Measurements from ENCODE around the gene INAFM2. TPM values are rescaled to one million over a fixed set of nuclear protein-coding genes. Genes with fewer than 3 reads are reported as not detected.

INAFM2 gene
- total and polyA plus RNA-seq, 4 donors = 3.3 to 5.7 (median 4.4) TPM

DNA sequence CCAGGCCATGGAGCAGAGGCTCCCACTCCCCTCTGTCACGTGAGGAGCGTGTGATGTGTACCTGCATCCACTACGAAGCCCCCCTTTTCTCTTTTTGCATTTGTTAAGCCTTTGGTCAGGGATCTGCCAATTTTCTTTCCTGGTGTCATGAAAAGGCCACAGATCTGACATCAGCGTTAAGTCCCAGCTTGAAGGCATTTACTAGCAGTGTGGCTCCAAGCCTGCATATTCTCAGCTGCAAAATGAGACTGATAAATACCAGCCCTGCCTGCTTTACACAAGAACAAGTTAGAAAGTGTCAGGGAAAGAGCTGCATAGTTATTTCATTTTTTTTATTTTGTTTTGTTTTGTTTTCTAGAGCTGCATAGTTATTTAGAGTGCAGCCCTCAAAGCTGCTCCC, 38.3 kb upstream of the INAFM2 start:
- H3K27me3 ChIP-seq (ENCODE audit: control insufficient read depth in 4 of 4, insufficient read depth in 4 of 4, low read length in 3 of 4) = peaks cover 0 to 8% (median 2%) of the 10 kb centered on the region in 4 donors
- TF ChIP-seq SP1 (IDR thresholded peaks at IDR 0.05) (no peak), RXRA (IDR thresholded peaks at IDR 0.05) (no peak), NR2F2 (IDR thresholded peaks at IDR 0.05) (no peak), HNF4A (conservative IDR thresholded peaks at IDR 0.05) (no peak), RAD21 (IDR thresholded peaks at IDR 0.05) (no peak)
- TF ChIP-seq, protein P1, sequence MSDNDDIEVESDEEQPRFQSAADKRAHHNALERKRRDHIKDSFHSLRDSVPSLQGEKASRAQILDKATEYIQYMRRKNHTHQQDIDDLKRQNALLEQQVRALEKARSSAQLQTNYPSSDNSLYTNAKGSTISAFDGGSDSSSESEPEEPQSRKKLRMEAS (IDR thresholded peaks at IDR 0.05) = no peak
- TF ChIP-seq, protein P2, sequence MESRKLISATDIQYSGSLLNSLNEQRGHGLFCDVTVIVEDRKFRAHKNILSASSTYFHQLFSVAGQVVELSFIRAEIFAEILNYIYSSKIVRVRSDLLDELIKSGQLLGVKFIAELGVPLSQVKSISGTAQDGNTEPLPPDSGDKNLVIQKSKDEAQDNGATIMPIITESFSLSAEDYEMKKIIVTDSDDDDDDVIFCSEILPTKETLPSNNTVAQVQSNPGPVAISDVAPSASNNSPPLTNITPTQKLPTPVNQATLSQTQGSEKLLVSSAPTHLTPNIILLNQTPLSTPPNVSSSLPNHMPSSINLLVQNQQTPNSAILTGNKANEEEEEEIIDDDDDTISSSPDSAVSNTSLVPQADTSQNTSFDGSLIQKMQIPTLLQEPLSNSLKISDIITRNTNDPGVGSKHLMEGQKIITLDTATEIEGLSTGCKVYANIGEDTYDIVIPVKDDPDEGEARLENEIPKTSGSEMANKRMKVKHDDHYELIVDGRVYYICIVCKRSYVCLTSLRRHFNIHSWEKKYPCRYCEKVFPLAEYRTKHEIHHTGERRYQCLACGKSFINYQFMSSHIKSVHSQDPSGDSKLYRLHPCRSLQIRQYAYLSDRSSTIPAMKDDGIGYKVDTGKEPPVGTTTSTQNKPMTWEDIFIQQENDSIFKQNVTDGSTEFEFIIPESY (IDR thresholded peaks at IDR 0.05) = no peak
- no peak for DNase-seq (ENCODE audit: low spot score)
- H3K4me1 ChIP-seq (ENCODE audit: control insufficient read depth in 4 of 4, insufficient read depth in 4 of 4, low read length in 3 of 4) = peaks cover 6 to 31% (median 18%) of the 10 kb centered on the region in 4 donors
- no peaks in the 10 kb centered on the region for H3K9me3 ChIP-seq (ENCODE audit: control insufficient read depth in 4 of 4, low read length in 3 of 4)
- no peak overlapping the region for H3K9ac ChIP-seq (ENCODE audit: low read depth in 1 of 2, low read length in 2 of 2)
- 92% methylated on average over 4 of the region's 4 CpGs for WGBS
- H3K4me3 ChIP-seq (ENCODE audit: low read depth in 1 of 3, low read length in 3 of 3) = no peak overlapping the region
- H3K27ac ChIP-seq (ENCODE audit: low read depth in 1 of 2, low read length in 2 of 2) = no peak overlapping the region
- H3K36me3 ChIP-seq (ENCODE audit: control insufficient read depth in 4 of 4, insufficient read depth in 3 of 4, low read depth in 1 of 4, low read length in 3 of 4) = no peaks in the 10 kb centered on the region

- H3K27me3 ChIP-seq (ENCODE audit: control insufficient read depth in 4 of 4, insufficient read depth in 4 of 4, low read length in 3 of 4) = peaks cover 0 to 5% (median 2%) of the 10 kb centered on the region in 4 donors
- no peak overlapping the region for H3K9ac ChIP-seq (ENCODE audit: low read depth in 1 of 2, low read length in 2 of 2)
- no peak overlapping the region for H3K4me3 ChIP-seq (ENCODE audit: low read depth in 1 of 3, low read length in 3 of 3)
- 57% methylated on average over 1 of the region's 1 CpG for WGBS
- no peaks in the 10 kb centered on the region for H3K9me3 ChIP-seq (ENCODE audit: control insufficient read depth in 4 of 4, low read length in 3 of 4)
- H3K27ac ChIP-seq (ENCODE audit: low read depth in 1 of 2, low read length in 2 of 2) = no peak overlapping the region
- DNase-seq (ENCODE audit: low spot score) = no peak
- H3K4me1 ChIP-seq (ENCODE audit: control insufficient read depth in 4 of 4, insufficient read depth in 4 of 4, low read length in 3 of 4) = peaks cover 6 to 31% (median 18%) of the 10 kb centered on the region in 4 donors
- H3K36me3 ChIP-seq (ENCODE audit: control insufficient read depth in 4 of 4, insufficient read depth in 3 of 4, low read depth in 1 of 4, low read length in 3 of 4) = no peaks in the 10 kb centered on the region
- TF ChIP-seq, protein P3, sequence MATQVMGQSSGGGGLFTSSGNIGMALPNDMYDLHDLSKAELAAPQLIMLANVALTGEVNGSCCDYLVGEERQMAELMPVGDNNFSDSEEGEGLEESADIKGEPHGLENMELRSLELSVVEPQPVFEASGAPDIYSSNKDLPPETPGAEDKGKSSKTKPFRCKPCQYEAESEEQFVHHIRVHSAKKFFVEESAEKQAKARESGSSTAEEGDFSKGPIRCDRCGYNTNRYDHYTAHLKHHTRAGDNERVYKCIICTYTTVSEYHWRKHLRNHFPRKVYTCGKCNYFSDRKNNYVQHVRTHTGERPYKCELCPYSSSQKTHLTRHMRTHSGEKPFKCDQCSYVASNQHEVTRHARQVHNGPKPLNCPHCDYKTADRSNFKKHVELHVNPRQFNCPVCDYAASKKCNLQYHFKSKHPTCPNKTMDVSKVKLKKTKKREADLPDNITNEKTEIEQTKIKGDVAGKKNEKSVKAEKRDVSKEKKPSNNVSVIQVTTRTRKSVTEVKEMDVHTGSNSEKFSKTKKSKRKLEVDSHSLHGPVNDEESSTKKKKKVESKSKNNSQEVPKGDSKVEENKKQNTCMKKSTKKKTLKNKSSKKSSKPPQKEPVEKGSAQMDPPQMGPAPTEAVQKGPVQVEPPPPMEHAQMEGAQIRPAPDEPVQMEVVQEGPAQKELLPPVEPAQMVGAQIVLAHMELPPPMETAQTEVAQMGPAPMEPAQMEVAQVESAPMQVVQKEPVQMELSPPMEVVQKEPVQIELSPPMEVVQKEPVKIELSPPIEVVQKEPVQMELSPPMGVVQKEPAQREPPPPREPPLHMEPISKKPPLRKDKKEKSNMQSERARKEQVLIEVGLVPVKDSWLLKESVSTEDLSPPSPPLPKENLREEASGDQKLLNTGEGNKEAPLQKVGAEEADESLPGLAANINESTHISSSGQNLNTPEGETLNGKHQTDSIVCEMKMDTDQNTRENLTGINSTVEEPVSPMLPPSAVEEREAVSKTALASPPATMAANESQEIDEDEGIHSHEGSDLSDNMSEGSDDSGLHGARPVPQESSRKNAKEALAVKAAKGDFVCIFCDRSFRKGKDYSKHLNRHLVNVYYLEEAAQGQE (IDR thresholded peaks at IDR 0.05) = no peak
- no peak for TF ChIP-seq RAD21 (IDR thresholded peaks at IDR 0.05)
- TF ChIP-seq, protein P2 (IDR thresholded peaks at IDR 0.05) = no peak
- no peak for TF ChIP-seq NR2F2 (IDR thresholded peaks at IDR 0.05)
- TF ChIP-seq, protein P1 (IDR thresholded peaks at IDR 0.05) = no peak
- TF ChIP-seq, protein P4, sequence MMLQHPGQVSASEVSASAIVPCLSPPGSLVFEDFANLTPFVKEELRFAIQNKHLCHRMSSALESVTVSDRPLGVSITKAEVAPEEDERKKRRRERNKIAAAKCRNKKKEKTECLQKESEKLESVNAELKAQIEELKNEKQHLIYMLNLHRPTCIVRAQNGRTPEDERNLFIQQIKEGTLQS (IDR thresholded peaks at IDR 0.05) = no peak
These were observed 37.9 kb upstream of the INAFM2 start for GRCh38 chr15:40285554-40286011.

Data from liver (tissue), 9 donors.